ENCODE data around the gene CKS1B.
A peak's percentile ranks its signal among the peaks of the same experiment; 100 is the strongest.

The CKS1B gene

GRCh38 chr1:154945962-154946850 lies 28.3 kb upstream of the CKS1B start:
- DNase-seq (ENCODE audit: low read depth) = no peak

- no peak for DNase-seq (ENCODE audit: low read depth)
These were observed 26.4 kb upstream of the CKS1B start for GRCh38 chr1:154948079-154948478.

GRCh38 chr1:154951901-154952657 lies 22.4 kb upstream of the CKS1B start:
- DNase-seq (ENCODE audit: low read depth) = no peak

- DNase-seq (ENCODE audit: low read depth) = no peak
These were observed 21.8 kb upstream of the CKS1B start for GRCh38 chr1:154952664-154953063.

- DNase-seq (ENCODE audit: low read depth) = no peak
These were observed 20.9 kb upstream of the CKS1B start for GRCh38 chr1:154953611-154954038.

- no peak for DNase-seq (ENCODE audit: low read depth)
These were observed 19.9 kb upstream of the CKS1B start for GRCh38 chr1:154954541-154954940.

- no peak for DNase-seq (ENCODE audit: low read depth)
These were observed 19.3 kb upstream of the CKS1B start for GRCh38 chr1:154955039-154955717.

- DNase-seq (ENCODE audit: low read depth) = peak; percentile 71
These were observed 18.6 kb upstream of the CKS1B start, which contains the start of gene PBXIP1 for GRCh38 chr1:154955718-154956543. PBXIP1 (minus strand) TSS chr1:154956099; CDS start chr1:154953721, 2,378 bp downstream.

- no peak for DNase-seq (ENCODE audit: low read depth)
These were observed 17.9 kb upstream of the CKS1B start for GRCh38 chr1:154956544-154956941.

- DNase-seq (ENCODE audit: low read depth) = no peak
These were observed 17.3 kb upstream of the CKS1B start for GRCh38 chr1:154957091-154957657.

- DNase-seq (ENCODE audit: low read depth) = no peak
These were observed 16.4 kb upstream of the CKS1B start for GRCh38 chr1:154958036-154958435.

- no peak for DNase-seq (ENCODE audit: low read depth)
These were observed 15.6 kb upstream of the CKS1B start for GRCh38 chr1:154958681-154959425.

GRCh38 chr1:154959426-154959780 lies 15.1 kb upstream of the CKS1B start:
- no peak for DNase-seq (ENCODE audit: low read depth)

GRCh38 chr1:154960446-154961136 lies 13.9 kb upstream of the CKS1B start:
- DNase-seq (ENCODE audit: low read depth) = no peak

GRCh38 chr1:154961207-154962155 lies 13.0 kb upstream of the CKS1B start, which contains the start of gene PYGO2:
PYGO2 (minus strand) TSS chr1:154961782; CDS start chr1:154961576, 206 bp downstream.
- DNase-seq (ENCODE audit: low read depth) = no peak

GRCh38 chr1:154962156-154962749 lies 12.2 kb upstream of the CKS1B start:
- no peak for DNase-seq (ENCODE audit: low read depth)

GRCh38 chr1:154962795-154963330 lies 11.6 kb upstream of the CKS1B start:
- DNase-seq (ENCODE audit: low read depth) = no peak

- DNase-seq (ENCODE audit: low read depth) = no peak
These were observed 10.8 kb upstream of the CKS1B start for GRCh38 chr1:154963643-154964042.
